WTC11 (cell line): ENCODE measurements around the gene HOMER3. TPM values are rescaled to one million over a fixed set of nuclear protein-coding genes. Genes with fewer than 3 reads are reported as not detected.

ENCODE experiments used
- ATAC-seq: fragments of 200-7000 bp; cut with Tn5 transposase; 2 replicates; pipeline ENCODE4 v1.10.0; 2021; ENCODE audit warnings: mild to moderate bottlenecking, moderate library complexity
- CTCF ChIA-PET: fragments of 300-600 bp; sonication (Branson Sonifier 250); formaldehyde crosslinking; loops from one replicate; lab custom pipeline; 2021; ENCODE audit warnings: antibody characterized with exemption; lab: Charles Lee
- POLR2A ChIA-PET: fragments of 350-600 bp; sonication (Branson Sonifier 250); formaldehyde crosslinking; loops from one replicate; lab custom pipeline; 2021; ENCODE audit warnings: antibody characterized with exemption; lab: Charles Lee
- DNase-seq: peaks from one replicate; pipeline ENCODE4 v3.0.0; 2021; ENCODE audit warnings: low spot score
- H3K27ac Mint-ChIP-seq: 2 replicates; pipeline ENCODE4 v1.8.0; 2021; ENCODE audit warnings: mixed read lengths
- H3K27me3 Mint-ChIP-seq: 2 replicates; pipeline ENCODE4 v1.8.0; 2021; ENCODE audit warnings: low read depth, mild to moderate bottlenecking, moderate library complexity, mixed read lengths
- H3K36me3 Mint-ChIP-seq: 2 replicates; pipeline ENCODE4 v1.8.0; 2021; ENCODE audit warnings: mixed read lengths
- H3K4me1 Mint-ChIP-seq: 2 replicates; pipeline ENCODE4 v1.8.0; 2022; ENCODE audit warnings: mixed read lengths
- H3K4me3 Mint-ChIP-seq: 2 replicates; pipeline ENCODE4 v1.8.0; 2021; ENCODE audit warnings: mild to moderate bottlenecking, moderate library complexity, mixed read lengths
- H3K9me3 Mint-ChIP-seq: 2 replicates; pipeline ENCODE4 v1.8.0; 2021; ENCODE audit warnings: mixed read lengths
- CTCF ChIP-seq: fragments of 200-600 bp; IDR thresholded peaks from 2 replicates; pipeline ENCODE4 v1.8.0; 2022; ENCODE audit warnings: antibody characterized with exemption
- E2F1 ChIP-seq: sonication (generic); formaldehyde crosslinking; IDR thresholded peaks from 2 replicates; pipeline ENCODE4 v1.8.0; 2022; ENCODE audit warnings: mild to moderate bottlenecking, missing genetic modification reagents
- E2F5 ChIP-seq: sonication (generic); formaldehyde crosslinking; IDR thresholded peaks from 2 replicates; pipeline ENCODE4 v1.8.1; 2022; ENCODE audit warnings: mild to moderate bottlenecking, moderate library complexity, missing genetic modification reagents
- ELF4 ChIP-seq: sonication (generic); formaldehyde crosslinking; IDR thresholded peaks from 2 replicates; pipeline ENCODE4 v1.8.1; 2022; ENCODE audit warnings: low read depth, mild to moderate bottlenecking, moderate library complexity, missing genetic modification reagents
- FOXP1 ChIP-seq: sonication (generic); formaldehyde crosslinking; IDR thresholded peaks from 2 replicates; pipeline ENCODE4 v1.8.0; 2022; ENCODE audit warnings: missing genetic modification reagents, mild to moderate bottlenecking, moderate library complexity, borderline replicate concordance
- KAT7 ChIP-seq: sonication (generic); formaldehyde crosslinking; IDR thresholded peaks from 2 replicates; pipeline ENCODE4 v1.8.1; 2023; ENCODE audit warnings: missing genetic modification reagents, mild to moderate bottlenecking, borderline replicate concordance
- MAX ChIP-seq: sonication (generic); formaldehyde crosslinking; IDR thresholded peaks from 2 replicates; pipeline ENCODE4 v1.8.0; 2022; ENCODE audit warnings: mild to moderate bottlenecking, missing genetic modification reagents
- MYBL2 ChIP-seq: sonication (generic); formaldehyde crosslinking; IDR thresholded peaks from 2 replicates; pipeline ENCODE4 v1.8.1; 2023; ENCODE audit warnings: mild to moderate bottlenecking, moderate library complexity, missing genetic modification reagents
- NFATC4 ChIP-seq: fragments of 250-450 bp; sonication (Bioruptor Pico); IDR thresholded peaks from 2 replicates; pipeline ENCODE4 v1.9.0; 2021; ENCODE audit warnings: mild to moderate bottlenecking
- NFYB ChIP-seq: sonication (generic); formaldehyde crosslinking; conservative IDR thresholded peaks from 2 replicates; pipeline ENCODE4 v1.8.0; 2022; ENCODE audit warnings: low read depth, missing genetic modification reagents
- RELA ChIP-seq: sonication (generic); formaldehyde crosslinking; IDR thresholded peaks from 2 replicates; pipeline ENCODE4 v1.8.1; 2022; ENCODE audit warnings: missing genetic modification reagents, mild to moderate bottlenecking, borderline replicate concordance
- SMAD3 ChIP-seq: sonication (generic); formaldehyde crosslinking; IDR thresholded peaks from 2 replicates; pipeline ENCODE4 v1.8.0; 2022; ENCODE audit warnings: missing genetic modification reagents, mild to moderate bottlenecking, borderline replicate concordance
- SP1 ChIP-seq: sonication (generic); formaldehyde crosslinking; conservative IDR thresholded peaks from 2 replicates; pipeline ENCODE4 v1.8.1; 2022; ENCODE audit warnings: missing genetic modification reagents
- TCF7 ChIP-seq: sonication (generic); formaldehyde crosslinking; IDR thresholded peaks from 2 replicates; pipeline ENCODE4 v1.8.0; 2022; ENCODE audit warnings: mild to moderate bottlenecking, low read depth, missing genetic modification reagents, moderate library complexity
- TEAD4 ChIP-seq: sonication (generic); formaldehyde crosslinking; IDR thresholded peaks from 2 replicates; pipeline ENCODE4 v1.8.0; 2022; ENCODE audit warnings: mild to moderate bottlenecking, missing genetic modification reagents
- USF1 ChIP-seq: sonication (generic); formaldehyde crosslinking; IDR thresholded peaks from 2 replicates; pipeline ENCODE4 v1.8.0; 2022; ENCODE audit warnings: mild to moderate bottlenecking, missing genetic modification reagents
- USF2 ChIP-seq: sonication (generic); formaldehyde crosslinking; IDR thresholded peaks from 2 replicates; pipeline ENCODE4 v1.8.1; 2023; ENCODE audit warnings: mild to moderate bottlenecking, missing genetic modification reagents, moderate library complexity
- ZMAT4 ChIP-seq: fragments of 250-450 bp; sonication (Bioruptor Pico); IDR thresholded peaks from 2 replicates; pipeline ENCODE4 v1.9.0; 2021; ENCODE audit warnings: mild to moderate bottlenecking
- ZNF263 ChIP-seq: sonication (generic); formaldehyde crosslinking; IDR thresholded peaks from 2 replicates; pipeline ENCODE4 v1.8.1; 2022; ENCODE audit warnings: low read depth, mild to moderate bottlenecking, moderate library complexity, missing genetic modification reagents
- ZNF317 ChIP-seq: sonication (generic); formaldehyde crosslinking; IDR thresholded peaks from 2 replicates; pipeline ENCODE4 v1.8.1; 2023; ENCODE audit warnings: low read depth, mild to moderate bottlenecking, moderate library complexity, missing genetic modification reagents, borderline replicate concordance
- ZNF416 ChIP-seq: fragments of 250-450 bp; sonication (Bioruptor Pico); IDR thresholded peaks from 2 replicates; pipeline ENCODE4 v1.9.0; 2021; ENCODE audit warnings: mild to moderate bottlenecking, inconsistent platforms
- ZNF425 ChIP-seq: fragments of 250-450 bp; sonication (Bioruptor Pico); conservative IDR thresholded peaks from 2 replicates; pipeline ENCODE4 v1.9.0; 2021; ENCODE audit warnings: mild to moderate bottlenecking
- total RNA-seq: library from RNA; stranded (reverse); gene quantifications from 3 replicates; pipeline ENCODE4 v1.2.3, GENCODE V29; 2021

Gene HOMER3
- total RNA-seq, 1 experiment from 2014 or later = 28.2 TPM

GRCh38 chr19:18913466-18913865 lies 27.6 kb downstream of the HOMER3 start:
- peak overlapping the region; percentile 32; the same call in 1 of the 2 replicates for H3K27ac Mint-ChIP-seq
- H3K9me3 Mint-ChIP-seq = no peaks in the 10 kb centered on the region
- peaks cover 14% of the 10 kb centered on the region for H3K36me3 Mint-ChIP-seq
- H3K27me3 Mint-ChIP-seq = no peaks in the 10 kb centered on the region
- no peak for ATAC-seq
- CTCF ChIA-PET = interaction anchor here (0.9 kb wide), 1 partner anchor 19 kb away, joined by 3 read pairs; no protein-coding TSS in a partner anchor
- no peak overlapping the region for H3K4me3 Mint-ChIP-seq
- POLR2A ChIA-PET = no interaction called here
- TF ChIP-seq ELF4 (no peak), TCF7 (CRISPR knock-in tag) (no peak), ZNF317 (CRISPR knock-in tag) (no peak), KAT7 (no peak), CTCF (no peak), ZMAT4 (CRISPR knock-in tag) (no peak), USF2 (no peak), NFATC4 (CRISPR knock-in tag) (no peak), FOXP1 (CRISPR knock-in tag) (no peak), MYBL2 (CRISPR knock-in tag) (no peak), SMAD3 (CRISPR knock-in tag) (no peak), E2F1 (no peak), RELA (CRISPR knock-in tag) (no peak), ZNF425 (no peak), NFYB (CRISPR knock-in tag) (no peak), MAX (CRISPR knock-in tag) (no peak), SP1 (no peak), ZNF416 (no peak), USF1 (CRISPR knock-in tag) (no peak)
- TF ChIP-seq, all 79 proteins: peak for 0
- DNase-seq = no peak
- peaks cover 3% of the 10 kb centered on the region; the same call in 1 of the 2 replicates for H3K4me1 Mint-ChIP-seq

GRCh38 chr19:18912933-18913332 lies 28.1 kb downstream of the HOMER3 start:
- H3K27ac Mint-ChIP-seq = peak overlapping the region; percentile 32; the same call in 1 of the 2 replicates
- H3K4me1 Mint-ChIP-seq = no peaks in the 10 kb centered on the region
- TF ChIP-seq E2F5 (CRISPR knock-in tag) = no peak
- TF ChIP-seq TEAD4 (CRISPR knock-in tag) = no peak
- no peak for TF ChIP-seq ZNF263 (CRISPR knock-in tag)
- TF ChIP-seq ZMAT4 (CRISPR knock-in tag) = no peak
- H3K4me3 Mint-ChIP-seq = no peak overlapping the region
- no peaks in the 10 kb centered on the region for H3K9me3 Mint-ChIP-seq
- H3K27me3 Mint-ChIP-seq = no peaks in the 10 kb centered on the region
- ChIA-PET CTCF (interaction anchor here (0.9 kb wide), 1 partner anchor 18 kb away, joined by 3 read pairs; no protein-coding TSS in a partner anchor), POLR2A (no interaction called here)
- no peak for DNase-seq
- ATAC-seq = no peak
- H3K36me3 Mint-ChIP-seq = peaks cover 14% of the 10 kb centered on the region
